Measurements from ENCODE around the gene CAMK2A. TPM values are rescaled to one million over a fixed set of nuclear protein-coding genes. Genes with fewer than 3 reads are reported as not detected.

The CAMK2A gene
- polyA plus RNA-seq, 1 donor: 1.1 TPM

DNA sequence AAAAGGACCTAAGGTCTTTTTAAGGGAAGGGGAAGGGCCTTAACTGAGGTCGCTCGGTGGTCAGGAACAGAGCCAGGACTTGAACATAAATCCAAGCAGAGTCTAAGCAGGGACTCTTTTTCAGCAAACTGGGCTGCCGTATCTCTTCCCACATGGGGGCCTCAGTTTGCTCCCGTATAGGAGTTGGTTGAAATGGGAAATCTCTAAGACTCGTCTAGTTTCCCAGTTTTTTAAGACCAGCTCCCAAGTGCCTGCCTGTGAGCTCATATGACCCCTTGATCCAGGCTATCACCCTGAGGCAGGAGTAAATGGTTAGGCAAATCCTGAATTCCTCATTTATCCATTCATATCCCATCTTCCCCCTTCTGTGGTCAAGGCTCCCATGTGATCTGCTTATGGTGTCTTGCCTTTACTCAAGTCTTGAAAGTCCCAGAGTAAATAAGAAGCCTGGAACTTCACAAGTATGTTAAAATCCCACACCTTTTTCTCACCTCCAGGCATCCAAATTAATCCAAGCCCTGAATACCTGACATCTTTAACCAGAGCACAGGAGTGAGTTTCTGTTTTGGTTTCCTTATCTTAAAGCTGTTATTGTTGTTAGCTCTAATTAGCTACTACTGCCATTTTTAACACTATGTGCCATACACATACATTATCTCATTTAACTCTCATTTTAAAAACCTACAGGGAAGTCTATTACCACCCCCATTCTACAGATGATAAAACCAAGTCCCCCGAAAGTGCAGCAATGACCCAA, 10.2 kb upstream of the CAMK2A start:
- no peak for DNase-seq
- Histone ChIP-seq H3K9me3 (ENCODE audit: control insufficient read depth, low read depth, low read length) (no peaks in the 10 kb centered on the region), H3K27ac (ENCODE audit: low read length) (no peak overlapping the region), H3K27me3 (ENCODE audit: control insufficient read depth, insufficient read depth, low read length) (peaks cover 41% of the 10 kb centered on the region), H3K36me3 (ENCODE audit: control insufficient read depth, insufficient read depth, low read length) (peaks cover 3% of the 10 kb centered on the region), H3K4me1 (ENCODE audit: control insufficient read depth, insufficient read depth, low read length) (peaks cover 26% of the 10 kb centered on the region), H3K4me3 (ENCODE audit: low read length) (no peak overlapping the region)
- WGBS (ENCODE audit: insufficient coverage, low lambda C conversion rate): no CpG with 5 or more reads among the region's 6 CpGs

DNA sequence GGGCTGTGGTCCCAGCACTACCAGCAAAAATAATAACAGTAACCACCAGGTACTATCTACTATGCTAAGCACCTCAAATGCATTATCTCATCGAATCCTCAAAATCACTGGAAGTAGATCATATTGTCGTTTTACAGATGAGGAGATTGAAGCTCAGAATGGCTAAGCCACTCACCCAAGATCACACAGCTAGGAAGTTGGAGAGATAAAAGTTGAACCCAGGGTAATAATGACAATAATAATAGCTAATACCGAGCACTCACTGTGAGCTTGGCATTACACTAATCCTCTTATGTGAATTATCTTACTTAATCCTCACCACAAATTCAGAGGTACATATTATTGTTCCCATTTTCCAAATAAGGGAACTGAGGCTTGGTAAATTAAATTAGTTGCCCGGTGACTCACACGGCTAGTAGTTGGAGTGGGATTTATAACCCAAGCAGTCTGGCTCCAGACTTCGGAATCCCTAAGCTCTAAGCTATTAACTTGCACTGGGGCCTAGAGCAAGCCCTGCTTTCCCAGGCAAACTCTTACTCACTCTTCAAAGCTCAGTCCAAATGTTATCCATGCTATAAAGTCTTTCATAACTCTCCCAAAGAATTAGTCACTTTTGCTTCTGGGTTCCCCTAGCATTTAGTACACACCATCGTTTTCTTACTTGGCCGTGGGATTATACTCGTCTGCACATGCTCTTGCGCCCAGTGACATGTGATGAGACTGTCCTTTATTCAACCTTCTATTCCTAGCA, 9.3 kb upstream of the CAMK2A start:
- Histone ChIP-seq H3K9me3 (ENCODE audit: control insufficient read depth, low read depth, low read length) (no peaks in the 10 kb centered on the region), H3K4me1 (ENCODE audit: control insufficient read depth, insufficient read depth, low read length) (peaks cover 34% of the 10 kb centered on the region), H3K4me3 (ENCODE audit: low read length) (no peak overlapping the region), H3K27ac (ENCODE audit: low read length) (no peak overlapping the region), H3K27me3 (ENCODE audit: control insufficient read depth, insufficient read depth, low read length) (peaks cover 33% of the 10 kb centered on the region), H3K36me3 (ENCODE audit: control insufficient read depth, insufficient read depth, low read length) (peaks cover 3% of the 10 kb centered on the region)
- DNase-seq: no peak
- WGBS (ENCODE audit: insufficient coverage, low lambda C conversion rate): 65% methylated on average over 5 of the region's 10 CpGs

DNA sequence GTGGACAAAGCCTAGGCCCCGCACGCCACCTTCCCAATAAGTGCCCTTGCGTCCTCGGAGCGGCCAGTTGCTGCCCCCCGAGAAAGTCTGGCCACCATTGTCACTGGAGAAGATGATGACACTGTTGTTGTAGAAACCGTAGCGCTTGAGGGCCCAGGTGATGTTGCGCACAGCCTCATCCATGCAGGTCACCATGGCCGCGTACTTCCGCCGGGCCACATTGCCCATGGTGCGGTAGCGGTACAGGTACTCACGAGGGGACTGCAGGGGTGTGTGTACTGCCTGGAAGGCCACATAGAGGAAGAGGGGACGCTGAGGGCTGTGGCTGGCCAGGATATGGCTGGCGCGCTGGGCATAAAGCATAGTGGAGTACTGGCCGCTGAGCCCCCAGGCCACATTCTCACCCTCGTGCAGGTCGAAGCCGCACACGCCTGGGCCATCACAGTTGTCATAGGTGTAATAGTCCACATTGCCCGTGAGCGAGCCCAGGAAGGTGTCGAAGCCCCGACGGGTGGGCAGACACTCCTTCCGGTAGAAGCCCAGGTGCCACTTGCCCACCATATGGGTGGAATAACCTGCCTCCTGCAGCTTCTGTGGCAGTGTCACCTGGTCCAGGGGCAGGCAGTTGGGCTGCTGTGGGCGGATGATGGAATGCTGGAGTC, 8.5 kb upstream of the CAMK2A start:
- Histone ChIP-seq H3K4me1 (ENCODE audit: control insufficient read depth, insufficient read depth, low read length) (peaks cover 36% of the 10 kb centered on the region), H3K9me3 (ENCODE audit: control insufficient read depth, low read depth, low read length) (no peaks in the 10 kb centered on the region), H3K27me3 (ENCODE audit: control insufficient read depth, insufficient read depth, low read length) (peaks cover 26% of the 10 kb centered on the region), H3K27ac (ENCODE audit: low read length) (no peak overlapping the region), H3K36me3 (ENCODE audit: control insufficient read depth, insufficient read depth, low read length) (peaks cover 3% of the 10 kb centered on the region), H3K4me3 (ENCODE audit: low read length) (no peak overlapping the region)
- no peak for DNase-seq
- WGBS (ENCODE audit: insufficient coverage, low lambda C conversion rate): no CpG with 5 or more reads among the region's 31 CpGs

DNA sequence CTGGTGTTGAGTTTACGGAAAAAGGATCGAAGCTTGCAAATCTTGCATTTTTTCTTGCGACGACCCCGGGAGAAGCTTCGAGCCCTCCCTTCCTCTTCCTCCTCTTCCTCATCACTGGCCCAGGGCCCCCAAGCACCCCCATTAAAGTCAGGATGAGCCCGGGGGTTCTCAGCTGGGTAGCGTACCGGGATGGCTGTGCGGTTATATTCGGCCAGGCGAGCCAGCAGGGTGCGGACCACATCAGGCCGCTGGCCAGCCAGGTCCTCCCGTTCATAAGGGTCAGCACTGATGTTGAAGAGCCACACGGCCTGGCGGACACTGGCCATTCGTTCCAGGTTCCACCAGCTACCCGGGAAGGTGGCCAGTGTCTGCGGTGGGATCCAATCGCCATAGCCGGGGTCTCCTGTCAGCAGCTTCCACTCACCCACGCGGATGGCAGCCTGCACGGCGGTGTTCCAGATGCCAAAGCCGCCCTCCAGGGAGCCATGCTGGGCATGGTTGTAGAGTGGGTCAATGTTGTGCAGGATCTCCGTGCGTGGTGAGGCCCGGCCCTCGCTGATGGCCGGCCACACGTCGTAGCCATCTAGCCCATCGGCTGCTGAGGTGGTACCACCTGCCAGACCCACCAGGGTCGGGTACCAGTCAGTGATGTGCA, 7.8 kb upstream of the CAMK2A start:
- H3K27me3 ChIP-seq (ENCODE audit: control insufficient read depth, insufficient read depth, low read length): peaks cover 19% of the 10 kb centered on the region
- H3K36me3 ChIP-seq (ENCODE audit: control insufficient read depth, insufficient read depth, low read length): peaks cover 3% of the 10 kb centered on the region
- H3K9me3 ChIP-seq (ENCODE audit: control insufficient read depth, low read depth, low read length): no peaks in the 10 kb centered on the region
- H3K4me3 ChIP-seq (ENCODE audit: low read length): no peak overlapping the region
- peaks cover 35% of the 10 kb centered on the region for H3K4me1 ChIP-seq (ENCODE audit: control insufficient read depth, insufficient read depth, low read length)
- no peak for DNase-seq
- whole genome bisulfite sequencing (ENCODE audit: insufficient coverage, low lambda C conversion rate): 97% methylated on average over 6 of the region's 36 CpGs
- no peak overlapping the region for H3K27ac ChIP-seq (ENCODE audit: low read length)

DNA sequence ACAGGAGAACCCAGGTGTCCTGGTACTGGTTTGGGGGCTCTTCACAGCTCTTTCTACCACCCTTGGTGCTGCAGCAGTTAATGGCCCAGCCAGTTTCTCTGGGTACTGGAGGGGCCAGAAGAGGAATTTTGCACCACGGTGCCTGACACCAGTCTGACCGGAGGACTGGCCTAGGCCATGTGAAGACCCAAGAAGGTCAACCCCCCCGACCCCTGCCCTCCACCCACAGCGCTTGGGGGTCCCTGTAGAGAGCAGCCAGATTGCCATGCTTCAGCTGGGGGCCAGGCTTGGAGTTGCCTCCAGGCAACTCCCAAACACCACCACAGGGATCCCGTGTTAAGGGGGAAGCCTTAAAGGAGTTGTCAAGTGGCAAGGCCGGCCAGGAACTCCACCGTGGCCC, 6.9 kb upstream of the CAMK2A start:
- DNase-seq: no peak
- no CpG with 5 or more reads among the region's 7 CpGs for WGBS (ENCODE audit: insufficient coverage, low lambda C conversion rate)
- Histone ChIP-seq H3K27me3 (ENCODE audit: control insufficient read depth, insufficient read depth, low read length) (peaks cover 13% of the 10 kb centered on the region), H3K4me1 (ENCODE audit: control insufficient read depth, insufficient read depth, low read length) (peaks cover 35% of the 10 kb centered on the region), H3K36me3 (ENCODE audit: control insufficient read depth, insufficient read depth, low read length) (peaks cover 3% of the 10 kb centered on the region), H3K27ac (ENCODE audit: low read length) (peak overlapping the region; percentile 81), H3K4me3 (ENCODE audit: low read length) (no peak overlapping the region), H3K9me3 (ENCODE audit: control insufficient read depth, low read depth, low read length) (no peaks in the 10 kb centered on the region)

DNA sequence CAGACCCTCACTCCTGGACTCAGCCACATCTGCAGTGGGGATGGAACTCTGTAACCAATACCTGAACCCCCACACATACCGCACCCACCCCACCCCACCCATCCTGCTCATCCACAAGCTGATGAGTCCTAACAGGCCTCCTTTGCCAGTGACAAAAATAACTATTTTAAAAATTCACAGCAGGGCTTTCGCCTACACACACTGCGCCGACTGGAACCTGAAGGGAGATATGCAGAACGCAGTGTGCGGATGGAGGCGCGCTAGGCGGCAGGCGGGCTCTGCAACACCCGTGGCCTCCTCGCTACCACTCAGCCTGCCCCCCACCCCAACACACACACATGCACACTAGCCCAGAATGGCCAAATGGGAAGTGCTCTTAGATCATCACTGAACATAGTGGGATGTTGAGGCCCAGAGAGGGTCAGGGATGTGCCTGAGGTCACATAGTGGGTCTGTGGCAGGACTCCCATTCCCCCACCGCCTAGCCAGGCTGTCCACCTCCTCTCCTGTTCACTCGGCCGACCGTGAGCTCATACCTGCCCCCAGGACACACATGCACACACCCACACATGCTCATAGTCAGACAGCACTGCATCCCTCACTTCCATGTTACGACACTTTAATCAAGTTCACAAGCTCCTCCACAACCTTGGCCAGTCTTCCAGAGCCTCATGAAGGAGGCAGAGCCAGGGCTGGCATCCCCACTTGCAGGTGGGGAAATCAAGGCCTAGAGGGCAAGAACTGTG, 6.3 kb upstream of the CAMK2A start:
- Histone ChIP-seq H3K27ac (ENCODE audit: low read length) (peak overlapping the region; percentile 81), H3K9me3 (ENCODE audit: control insufficient read depth, low read depth, low read length) (no peaks in the 10 kb centered on the region), H3K4me1 (ENCODE audit: control insufficient read depth, insufficient read depth, low read length) (peaks cover 35% of the 10 kb centered on the region), H3K4me3 (ENCODE audit: low read length) (no peak overlapping the region), H3K36me3 (ENCODE audit: control insufficient read depth, insufficient read depth, low read length) (peaks cover 3% of the 10 kb centered on the region), H3K27me3 (ENCODE audit: control insufficient read depth, insufficient read depth, low read length) (peaks cover 7% of the 10 kb centered on the region)
- no CpG with 5 or more reads among the region's 17 CpGs for whole genome bisulfite sequencing (ENCODE audit: insufficient coverage, low lambda C conversion rate)
- no peak for DNase-seq

DNA sequence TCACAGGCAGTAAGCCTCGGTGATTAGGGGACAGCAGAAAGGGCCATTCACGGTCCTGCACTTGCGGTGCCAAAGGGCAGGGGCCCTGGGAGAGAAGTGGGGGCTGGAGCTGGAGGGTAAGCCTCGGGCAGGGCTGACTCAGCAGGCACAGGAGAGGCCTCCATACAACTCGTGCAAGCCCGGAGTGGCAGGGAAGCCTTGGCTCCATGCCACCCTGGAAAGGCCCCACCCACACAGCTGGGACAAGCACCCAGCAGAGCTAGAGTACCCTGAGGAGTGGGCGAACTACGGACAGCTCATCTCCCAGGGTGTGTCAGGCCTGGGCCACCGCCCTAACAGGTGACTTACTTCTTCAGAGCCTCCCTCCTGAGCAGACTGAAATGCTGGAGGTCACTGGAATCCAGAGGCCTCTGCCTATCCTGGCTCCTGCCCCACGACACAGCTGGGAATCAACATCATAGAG, 5.6 kb upstream of the CAMK2A start:
- Histone ChIP-seq H3K27ac (ENCODE audit: low read length) (peak overlapping the region; percentile 81), H3K4me3 (ENCODE audit: low read length) (no peak overlapping the region), H3K27me3 (ENCODE audit: control insufficient read depth, insufficient read depth, low read length) (peaks cover 3% of the 10 kb centered on the region), H3K36me3 (ENCODE audit: control insufficient read depth, insufficient read depth, low read length) (peaks cover 3% of the 10 kb centered on the region), H3K4me1 (ENCODE audit: control insufficient read depth, insufficient read depth, low read length) (peaks cover 35% of the 10 kb centered on the region), H3K9me3 (ENCODE audit: control insufficient read depth, low read depth, low read length) (no peaks in the 10 kb centered on the region)
- WGBS (ENCODE audit: insufficient coverage, low lambda C conversion rate): no CpG with 5 or more reads among the region's 10 CpGs
- DNase-seq: peak; percentile 95 to 97

DNA sequence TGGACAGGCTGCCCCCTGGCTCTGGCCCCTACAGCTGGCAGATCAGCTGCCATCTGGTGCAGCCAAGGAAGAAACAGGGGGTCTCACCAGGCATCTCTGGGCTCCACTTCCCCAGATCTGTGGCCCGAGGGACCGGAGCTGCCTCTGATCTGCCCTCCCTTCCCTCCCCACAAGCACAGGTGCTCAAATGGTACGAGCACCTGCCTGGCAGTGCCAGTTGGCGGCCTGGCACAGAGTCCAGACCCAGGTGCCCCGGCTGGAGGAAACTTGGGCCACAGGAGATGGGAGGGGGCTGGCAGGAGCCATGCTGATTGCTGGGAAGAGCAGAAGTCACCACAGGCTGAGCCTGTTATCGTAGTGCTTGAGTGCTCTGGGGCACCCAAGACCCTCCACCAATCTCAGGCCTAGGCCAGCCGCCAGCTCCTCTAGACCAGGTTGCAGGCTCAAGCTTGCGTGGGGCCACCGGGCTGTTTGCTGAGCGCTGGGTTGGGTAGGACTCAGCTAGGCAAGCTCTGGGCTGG, 5.0 kb upstream of the CAMK2A start:
- no CpG with 5 or more reads among the region's 10 CpGs for WGBS (ENCODE audit: insufficient coverage, low lambda C conversion rate)
- H3K4me1 ChIP-seq (ENCODE audit: control insufficient read depth, insufficient read depth, low read length): peaks cover 35% of the 10 kb centered on the region
- H3K36me3 ChIP-seq (ENCODE audit: control insufficient read depth, insufficient read depth, low read length): peaks cover 3% of the 10 kb centered on the region
- H3K4me3 ChIP-seq (ENCODE audit: low read length): no peak overlapping the region
- no peak for DNase-seq
- peaks cover 6% of the 10 kb centered on the region for H3K27me3 ChIP-seq (ENCODE audit: control insufficient read depth, insufficient read depth, low read length)
- no peaks in the 10 kb centered on the region for H3K9me3 ChIP-seq (ENCODE audit: control insufficient read depth, low read depth, low read length)
- H3K27ac ChIP-seq (ENCODE audit: low read length): peak overlapping the region; percentile 81

DNA sequence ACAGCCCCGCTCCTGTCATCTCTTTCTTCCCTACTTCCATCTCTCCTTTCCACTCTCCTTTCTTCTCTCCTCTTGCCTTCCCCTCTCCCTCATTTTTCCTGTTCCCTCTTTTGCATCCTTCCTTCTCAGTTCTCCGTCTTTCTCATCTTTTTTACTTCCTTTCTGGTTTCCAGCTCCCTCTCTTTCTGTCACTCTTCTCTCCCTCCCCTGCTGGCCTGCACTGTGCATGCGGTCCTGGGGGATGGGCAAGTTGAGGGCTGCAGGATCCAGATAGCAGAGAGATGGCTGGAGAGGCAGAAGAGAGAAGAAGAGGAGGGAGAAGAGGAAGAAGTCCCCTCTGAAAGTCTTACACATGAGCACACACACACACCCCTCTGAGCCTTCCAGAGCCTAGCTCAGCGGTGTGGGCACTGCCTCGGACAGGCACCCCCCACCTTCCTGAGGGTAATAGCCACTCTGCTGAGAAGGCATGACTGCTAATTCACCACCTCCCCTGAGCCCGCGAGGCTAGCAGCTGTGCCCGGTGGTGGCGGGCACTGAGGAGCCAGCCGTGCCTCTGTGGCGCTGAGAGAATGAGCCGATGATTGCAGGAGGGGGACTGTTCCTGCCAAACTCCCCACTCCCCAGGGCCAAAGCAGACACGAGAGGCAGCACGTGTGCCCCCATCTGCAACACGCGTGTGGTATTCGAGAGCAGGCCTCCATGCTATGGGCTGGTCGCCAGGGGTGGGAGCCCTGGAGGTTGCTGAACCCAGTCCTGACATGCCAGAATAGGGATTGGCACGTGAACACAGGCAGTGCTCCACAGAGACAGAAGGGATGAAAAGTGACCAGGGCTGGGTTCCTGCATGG, 3.7 kb upstream of the CAMK2A start:
- Histone ChIP-seq H3K36me3 (ENCODE audit: control insufficient read depth, insufficient read depth, low read length) (peaks cover 3% of the 10 kb centered on the region), H3K27me3 (ENCODE audit: control insufficient read depth, insufficient read depth, low read length) (peaks cover 9% of the 10 kb centered on the region), H3K9me3 (ENCODE audit: control insufficient read depth, low read depth, low read length) (no peaks in the 10 kb centered on the region), H3K27ac (ENCODE audit: low read length) (no peak overlapping the region), H3K4me3 (ENCODE audit: low read length) (no peak overlapping the region), H3K4me1 (ENCODE audit: control insufficient read depth, insufficient read depth, low read length) (peaks cover 35% of the 10 kb centered on the region)
- 81% methylated on average over 2 of the region's 19 CpGs for WGBS (ENCODE audit: insufficient coverage, low lambda C conversion rate)
- no peak for DNase-seq

Data from large intestine (tissue), 3 donors.